ENCODE measurements around the gene ALK.

The ALK gene

GRCh38 chr2:29363111-29363510, 558.3 kb downstream of the ALK start:
- no peak for DNase-seq (ENCODE audit: low read depth, low spot score)
- no peak overlapping the region for H3K27ac ChIP-seq

GRCh38 chr2:29361231-29361630, 560.2 kb downstream of the ALK start:
- H3K27ac ChIP-seq = no peak overlapping the region
- DNase-seq (ENCODE audit: low read depth, low spot score) = no peak

- no peak for DNase-seq (ENCODE audit: low read depth, low spot score)
- H3K27ac ChIP-seq = no peak overlapping the region
Measured at GRCh38 chr2:29360016-29360784, 561.2 kb downstream of the ALK start.

GRCh38 chr2:29353403-29353991, 567.9 kb downstream of the ALK start:
- no peak overlapping the region for H3K27ac ChIP-seq
- DNase-seq (ENCODE audit: low read depth, low spot score) = no peak

- no peak for DNase-seq (ENCODE audit: low read depth, low spot score)
- no peak overlapping the region for H3K27ac ChIP-seq
Measured at GRCh38 chr2:29351916-29352591, 569.3 kb downstream of the ALK start.

GRCh38 chr2:29351248-29351647, 570.1 kb downstream of the ALK start:
- no peak overlapping the region for H3K27ac ChIP-seq
- DNase-seq (ENCODE audit: low read depth, low spot score) = no peak

- no peak overlapping the region for H3K27ac ChIP-seq
- DNase-seq (ENCODE audit: low read depth, low spot score) = no peak
Measured at GRCh38 chr2:29349316-29350030, 571.9 kb downstream of the ALK start.

GRCh38 chr2:29347774-29348461, 573.5 kb downstream of the ALK start:
- no peak overlapping the region for H3K27ac ChIP-seq
- no peak for DNase-seq (ENCODE audit: low read depth, low spot score)

- no peak overlapping the region for H3K27ac ChIP-seq
Measured at GRCh38 chr2:29345236-29345635, 576.1 kb downstream of the ALK start.

GRCh38 chr2:29343830-29344229, 577.6 kb downstream of the ALK start:
- DNase-seq (ENCODE audit: low read depth, low spot score) = no peak

More at GRCh38 chr2:29345236-29345635, 576.1 kb downstream of the ALK start:
- DNase-seq (ENCODE audit: low read depth, low spot score) = no peak

GRCh38 chr2:29336341-29337241, 584.8 kb downstream of the ALK start:
- no peak overlapping the region for H3K27ac ChIP-seq
- no peak for DNase-seq (ENCODE audit: low read depth, low spot score)

More at GRCh38 chr2:29343830-29344229, 577.6 kb downstream of the ALK start:
- H3K27ac ChIP-seq = no peak overlapping the region

GRCh38 chr2:29335396-29335795, 586.0 kb downstream of the ALK start:
- DNase-seq (ENCODE audit: low read depth, low spot score) = no peak
- no peak overlapping the region for H3K27ac ChIP-seq

- DNase-seq (ENCODE audit: low read depth, low spot score) = no peak
- H3K27ac ChIP-seq = no peak overlapping the region
Measured at GRCh38 chr2:29334706-29335105, 586.7 kb downstream of the ALK start.

- DNase-seq (ENCODE audit: low read depth, low spot score) = no peak
- H3K27ac ChIP-seq = no peak overlapping the region
Measured at GRCh38 chr2:29332540-29332939, 588.8 kb downstream of the ALK start.

- no peak overlapping the region for H3K27ac ChIP-seq
- DNase-seq (ENCODE audit: low read depth, low spot score) = no peak
Measured at GRCh38 chr2:29329899-29330298, 591.5 kb downstream of the ALK start.

- DNase-seq (ENCODE audit: low read depth, low spot score) = no peak
- no peak overlapping the region for H3K27ac ChIP-seq
Measured at GRCh38 chr2:29326926-29327325, 594.5 kb downstream of the ALK start.

- no peak overlapping the region for H3K27ac ChIP-seq
- peak; percentile 54 for DNase-seq (ENCODE audit: low read depth, low spot score)
Measured at GRCh38 chr2:29325544-29325943, 595.8 kb downstream of the ALK start.

GRCh38 chr2:29323961-29324360, 597.4 kb downstream of the ALK start:
- no peak for DNase-seq (ENCODE audit: low read depth, low spot score)
- H3K27ac ChIP-seq = no peak overlapping the region

GRCh38 chr2:29323301-29323700, 598.1 kb downstream of the ALK start:
- no peak overlapping the region for H3K27ac ChIP-seq
- no peak for DNase-seq (ENCODE audit: low read depth, low spot score)
